Esophagus muscularis mucosa (tissue), 3 donors: ENCODE data around the gene SCTR.

Experiments
- POLR2A ChIP-seq: fragments of 450-650 bp; IDR thresholded peaks from one replicate; pipeline ENCODE4 v1.6.1; 2017; ENCODE audit warnings: antibody characterized with exemption, moderate library complexity, mild to moderate bottlenecking, low read depth
- TF ChIP-seq, protein P1 (sequence below), 3 experiments: fragments of 200-600 bp in 2 of 3; fragments of 450-650 bp in 1 of 3; sonication (generic) in 2 of 3; IDR thresholded peaks; one replicate each; pipeline ENCODE4 v1.5.1; 2017 to 2019; ENCODE audit warnings: antibody characterized with exemption in 3 of 3, mild to moderate bottlenecking in 2 of 3, moderate library complexity in 1 of 3

DNA sequence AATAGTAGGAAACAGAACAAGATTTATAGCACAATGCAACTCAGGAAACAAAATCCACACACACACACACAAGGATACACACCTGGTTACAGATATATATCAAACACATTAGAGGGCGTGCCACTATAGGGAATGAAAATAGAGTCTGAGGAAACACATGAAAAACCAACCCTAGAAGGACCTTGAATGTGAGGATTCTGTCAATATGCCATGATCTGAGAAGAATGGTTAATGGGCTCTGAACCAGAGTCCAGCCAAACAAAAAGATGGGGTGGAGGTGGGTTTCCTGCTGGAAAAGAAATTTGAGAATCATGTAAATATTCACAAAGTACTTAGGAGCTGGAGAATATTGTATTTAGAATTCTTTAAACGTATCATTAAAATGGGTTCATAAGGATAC, 100.5 kb downstream of the SCTR start:
- TF ChIP-seq, protein P1, sequence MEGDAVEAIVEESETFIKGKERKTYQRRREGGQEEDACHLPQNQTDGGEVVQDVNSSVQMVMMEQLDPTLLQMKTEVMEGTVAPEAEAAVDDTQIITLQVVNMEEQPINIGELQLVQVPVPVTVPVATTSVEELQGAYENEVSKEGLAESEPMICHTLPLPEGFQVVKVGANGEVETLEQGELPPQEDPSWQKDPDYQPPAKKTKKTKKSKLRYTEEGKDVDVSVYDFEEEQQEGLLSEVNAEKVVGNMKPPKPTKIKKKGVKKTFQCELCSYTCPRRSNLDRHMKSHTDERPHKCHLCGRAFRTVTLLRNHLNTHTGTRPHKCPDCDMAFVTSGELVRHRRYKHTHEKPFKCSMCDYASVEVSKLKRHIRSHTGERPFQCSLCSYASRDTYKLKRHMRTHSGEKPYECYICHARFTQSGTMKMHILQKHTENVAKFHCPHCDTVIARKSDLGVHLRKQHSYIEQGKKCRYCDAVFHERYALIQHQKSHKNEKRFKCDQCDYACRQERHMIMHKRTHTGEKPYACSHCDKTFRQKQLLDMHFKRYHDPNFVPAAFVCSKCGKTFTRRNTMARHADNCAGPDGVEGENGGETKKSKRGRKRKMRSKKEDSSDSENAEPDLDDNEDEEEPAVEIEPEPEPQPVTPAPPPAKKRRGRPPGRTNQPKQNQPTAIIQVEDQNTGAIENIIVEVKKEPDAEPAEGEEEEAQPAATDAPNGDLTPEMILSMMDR (IDR thresholded peaks at IDR 0.05): no peak
- no peak for TF ChIP-seq POLR2A
